NCI-H128 (cell line): ENCODE measurements around the gene CEP83.
"Not testable (repeated sequence)": the region's sequence is repeated elsewhere in the genome, so short reads cannot be mapped to it uniquely, and the experiment has no call there.

Experiments
- DNase-seq: peaks from one replicate; lab custom pipeline; 2025; ENCODE audit not compliant: unreplicated experiment; lab: John Stamatoyannopoulos, UW

Gene CEP83

DNA sequence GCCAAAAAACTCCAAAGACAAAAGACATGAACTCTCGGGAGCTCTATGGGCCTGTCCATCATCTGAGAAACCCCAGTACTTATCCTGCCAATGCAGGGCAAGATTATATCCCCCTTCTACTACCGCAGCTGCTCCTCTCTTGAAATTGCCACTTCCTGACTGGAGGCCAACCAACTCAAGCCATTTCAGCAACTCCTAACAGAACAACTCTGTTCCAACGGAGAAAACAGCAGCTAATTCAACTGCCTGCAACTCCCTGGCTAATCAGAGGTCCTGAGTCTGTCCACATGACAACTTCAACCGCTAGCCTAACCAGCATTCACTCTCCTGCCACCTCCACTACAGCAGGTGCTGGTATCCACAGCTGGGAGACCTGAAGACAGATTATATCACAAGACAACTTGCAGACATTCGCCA is 24.1 kb downstream of the CEP83 start:
- DNase-seq, result no peak

GRCh38 chr12:94434171-94434570 is 25.5 kb downstream of the CEP83 start:
- DNase-seq, result no peak

GRCh38 chr12:94433744-94434143 is 25.9 kb downstream of the CEP83 start:
- no peak for DNase-seq

- no peak for DNase-seq
Observed at GRCh38 chr12:94430304-94430703, 29.4 kb downstream of the CEP83 start.

- no peak for DNase-seq
Observed at GRCh38 chr12:94429633-94430032, 30.0 kb downstream of the CEP83 start.

DNA sequence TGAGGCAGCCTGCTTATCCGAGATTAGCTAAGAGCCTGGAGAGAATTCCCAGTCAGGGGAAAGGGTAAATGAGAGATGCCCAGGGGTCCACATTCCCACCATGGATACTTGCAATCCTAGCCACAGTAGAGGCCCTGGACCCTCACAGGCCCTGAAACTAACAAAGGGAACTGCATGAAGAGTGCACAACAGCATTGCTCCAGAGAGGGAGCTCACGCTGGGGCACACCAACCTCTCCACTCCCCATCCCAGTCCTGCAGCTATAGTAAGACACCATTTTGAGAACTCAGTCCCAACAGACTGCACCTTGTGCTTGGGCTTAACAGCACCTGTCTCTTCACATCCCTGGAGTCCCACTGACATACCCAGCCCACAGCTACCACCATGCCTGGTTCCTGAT is 30.5 kb downstream of the CEP83 start:
- no peak for DNase-seq

DNA sequence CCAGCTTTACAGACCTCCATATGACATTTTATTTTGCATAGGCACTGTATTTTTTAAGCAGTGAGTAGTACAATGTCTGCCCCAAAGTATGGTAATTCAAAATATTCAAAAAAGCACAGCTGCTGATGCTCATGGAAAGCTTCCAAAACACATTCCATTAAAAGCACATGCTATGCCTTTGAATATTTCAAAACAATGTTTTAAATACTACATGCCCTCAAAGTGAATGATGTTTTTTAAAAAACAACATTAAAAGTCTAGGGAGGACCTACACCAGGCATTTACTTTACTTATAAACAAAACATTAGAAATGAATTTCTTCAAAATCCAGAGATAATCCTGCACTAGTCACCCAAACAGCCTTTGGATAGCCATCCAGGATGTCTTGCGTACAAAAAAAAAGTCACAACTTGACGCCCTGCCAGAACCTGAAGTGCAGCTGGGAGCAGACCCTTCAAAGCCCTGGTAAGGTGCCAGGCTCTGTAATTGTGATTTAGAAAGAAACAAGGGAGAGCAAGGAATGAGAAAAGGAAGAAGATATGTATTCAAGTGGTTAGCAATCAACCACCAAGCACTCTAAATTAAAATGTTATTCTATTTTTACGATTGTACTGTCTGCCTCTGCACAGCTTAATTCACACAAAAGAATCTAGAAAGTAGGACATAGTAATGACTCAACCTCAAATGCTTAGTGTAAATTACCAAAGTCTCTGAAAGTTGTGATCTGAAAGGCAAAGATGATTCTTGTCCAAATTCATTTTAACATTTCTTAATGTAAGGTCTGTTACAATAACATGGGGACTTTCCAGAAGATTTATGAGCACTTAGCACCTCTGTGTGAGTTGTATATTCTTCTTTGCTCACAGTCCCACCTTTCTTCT is 31.9 kb downstream of the CEP83 start:
- peak; percentile 42 for DNase-seq

GRCh38 chr12:94426049-94426448 is 33.6 kb downstream of the CEP83 start:
- no peak for DNase-seq

DNA sequence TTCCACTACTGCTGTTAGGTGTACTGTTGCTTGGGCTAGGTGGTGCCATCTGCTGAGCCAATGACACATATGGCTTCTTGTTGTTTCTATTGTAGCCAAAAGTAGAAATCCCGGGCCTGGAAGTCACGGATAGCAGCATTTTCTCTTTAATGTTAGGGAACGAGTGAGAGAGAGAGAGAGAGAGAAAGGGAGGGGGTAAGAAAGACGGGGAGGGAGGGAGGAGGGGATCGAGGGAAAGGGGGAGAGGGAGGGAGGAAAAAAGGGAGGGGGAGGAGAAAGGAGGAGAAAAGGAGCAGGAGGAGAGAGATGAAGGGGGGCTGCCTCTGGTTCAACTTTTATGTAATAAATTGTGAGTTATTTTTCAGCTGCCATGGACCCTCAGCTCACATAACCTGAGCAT is 34.8 kb downstream of the CEP83 start:
- not testable (repeated sequence) for DNase-seq

GRCh38 chr12:94421868-94422740 is 37.6 kb downstream of the CEP83 start:
- DNase-seq, result no peak

GRCh38 chr12:94418517-94418916 is 41.1 kb downstream of the CEP83 start:
- no peak for DNase-seq

DNA sequence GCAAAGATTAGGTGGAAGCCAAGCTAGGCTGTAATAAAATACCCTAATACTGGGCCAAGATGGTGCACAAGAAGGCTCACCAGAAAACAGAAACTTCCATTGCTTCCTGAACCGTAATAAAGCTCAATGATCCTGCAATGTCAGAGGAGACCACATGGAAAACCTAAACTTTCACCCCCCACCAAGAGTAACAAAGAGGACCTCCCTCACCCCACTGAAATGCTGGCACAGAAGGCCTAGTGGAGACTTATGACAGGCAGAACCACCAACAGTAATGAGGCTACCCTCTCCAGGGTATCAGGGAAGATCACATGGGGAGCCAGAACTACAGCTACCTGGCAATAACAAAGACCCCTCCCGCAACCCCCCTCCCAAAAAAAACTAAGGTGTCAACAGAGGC is 43.1 kb downstream of the CEP83 start:
- no peak for DNase-seq

- DNase-seq, result no peak
Observed at GRCh38 chr12:94415066-94415465, 44.6 kb downstream of the CEP83 start.

DNA sequence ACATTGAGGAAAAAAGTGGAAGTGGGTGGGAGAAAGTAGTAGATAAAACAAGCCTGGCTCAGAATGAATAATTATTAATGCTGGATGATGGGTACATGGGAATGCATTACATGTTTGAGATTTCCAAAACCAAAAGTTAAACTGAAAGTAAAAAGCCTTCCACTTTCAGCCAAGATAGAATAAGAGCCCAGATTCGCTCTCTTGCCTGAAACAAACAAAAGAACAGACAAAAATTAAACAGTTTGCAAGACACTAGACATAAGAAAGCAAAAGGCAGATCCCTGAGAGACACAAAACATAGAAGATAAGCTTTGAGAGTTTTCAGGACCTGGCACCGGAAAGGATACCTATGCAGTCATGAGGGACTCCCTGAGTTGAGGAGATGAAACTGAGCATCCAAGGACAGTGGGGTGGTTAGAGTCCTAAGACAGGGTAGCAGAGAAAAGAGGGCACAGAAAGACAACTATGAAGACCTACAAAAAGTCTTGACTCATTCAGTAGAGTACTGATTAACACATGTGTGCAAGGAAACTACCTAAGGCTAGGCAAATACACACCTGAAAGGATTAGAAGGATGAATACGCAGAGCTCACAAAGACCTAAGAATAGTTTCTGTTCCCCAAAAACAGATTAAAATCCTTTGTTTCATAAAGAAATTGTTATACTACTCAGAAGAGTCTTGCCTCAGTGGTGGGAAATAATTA is 54.1 kb downstream of the CEP83 start:
- no peak for DNase-seq

DNA sequence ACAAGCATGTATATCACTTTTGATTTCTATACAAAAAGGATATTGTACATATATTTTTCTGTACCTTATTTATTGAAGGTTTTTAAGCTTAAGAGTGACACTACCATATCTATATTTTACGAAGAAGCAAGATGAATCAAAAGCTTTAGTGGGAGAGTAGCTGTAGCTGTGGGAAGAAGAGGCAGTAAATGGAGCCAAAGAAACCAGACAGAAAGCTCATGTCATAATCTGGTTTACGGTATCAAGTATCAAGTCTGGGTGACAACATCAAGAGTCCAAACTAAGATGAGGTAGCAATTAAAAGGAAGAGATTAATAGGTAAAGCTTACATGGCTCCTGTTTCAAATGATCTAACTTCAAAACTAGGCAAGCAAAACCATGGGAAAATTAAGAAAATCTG is 54.8 kb downstream of the CEP83 start:
- no peak for DNase-seq

DNA sequence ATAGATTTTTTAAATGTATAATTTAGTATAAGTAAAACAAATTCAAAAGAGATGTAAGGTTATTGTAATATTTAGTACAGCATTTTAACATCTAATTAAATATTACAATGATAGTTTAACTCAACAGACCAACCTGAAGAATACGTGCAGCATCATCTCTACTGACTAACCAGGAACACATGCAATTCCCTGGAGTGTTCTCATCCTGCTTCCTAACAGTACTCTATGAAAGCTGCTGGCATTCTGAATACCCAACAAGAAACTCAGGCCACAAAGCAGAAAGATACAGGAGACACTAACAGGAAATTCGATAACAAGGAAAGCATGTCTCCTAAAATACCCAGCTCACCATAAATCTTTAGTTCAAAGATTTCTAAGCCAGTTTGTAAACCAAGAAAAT is 58.3 kb downstream of the CEP83 start:
- DNase-seq, result no peak

GRCh38 chr12:94398685-94399084 is 61.0 kb downstream of the CEP83 start:
- not testable (repeated sequence) for DNase-seq

DNA sequence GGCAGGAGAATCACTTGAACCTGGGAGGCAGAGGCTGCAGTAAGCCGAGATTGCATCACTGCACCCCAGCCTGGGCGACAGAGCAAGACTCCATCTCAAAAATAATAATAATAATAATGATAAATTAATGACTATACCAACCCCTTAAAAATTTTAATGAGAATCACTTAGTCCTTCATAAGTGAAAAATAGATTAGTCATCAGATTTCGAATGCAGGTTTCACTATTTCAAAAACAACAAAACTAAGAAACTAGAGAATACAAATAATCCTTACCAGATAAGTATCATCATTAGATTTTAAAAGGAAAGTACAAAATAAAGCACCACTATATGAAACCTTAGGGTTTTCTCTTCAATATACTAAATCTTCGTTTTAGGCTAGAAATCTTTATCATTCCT is 62.3 kb downstream of the CEP83 start:
- DNase-seq, result no peak

- DNase-seq, result not testable (repeated sequence)
Observed at GRCh38 chr12:94396014-94396413, 63.7 kb downstream of the CEP83 start.

DNA sequence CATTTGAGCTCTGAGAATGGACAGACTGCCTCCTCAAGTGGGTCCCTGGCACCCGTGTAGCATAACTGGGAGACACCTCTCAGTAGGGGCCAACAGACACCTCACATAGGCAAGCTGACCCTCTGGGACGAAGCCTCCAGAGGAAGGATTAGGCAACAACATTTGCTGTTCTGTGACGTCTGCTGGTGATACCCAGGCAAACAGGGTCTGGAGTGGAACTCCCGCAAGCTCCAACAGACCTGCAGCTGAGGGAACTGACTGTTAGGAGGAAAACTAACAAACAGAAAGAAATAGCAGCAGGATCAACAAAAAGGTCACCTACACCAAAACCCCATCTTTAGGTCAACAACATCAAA is 69.6 kb downstream of the CEP83 start:
- no peak for DNase-seq

- not testable (repeated sequence) for DNase-seq
Observed at GRCh38 chr12:94389482-94390129, 70.1 kb downstream of the CEP83 start.
